ENCODE measurements around the gene ELMO2. TPM values are rescaled to one million over a fixed set of nuclear protein-coding genes. Genes with fewer than 3 reads are reported as not detected.

Gene ELMO2
- total RNA-seq, 3 donors from 2014 or later (not counting 1 experiment from before 2014, with no cell fraction given): 108 to 156 (median 142) TPM

- Mint-ChIP-seq H3K27ac (peak overlapping the region; percentile 97 to 98), H3K9me3 (no peaks in the 10 kb centered on the region), H3K4me3 (peak overlapping the region; percentile 93), H3K36me3 (no peaks in the 10 kb centered on the region), H3K4me1 (peaks cover 53 to 67% of the 10 kb centered on the region in 2 donors), H3K27me3 (ENCODE audit: low read depth in 2 of 2) (no peaks in the 10 kb centered on the region)
- H3K4me1 ChIP-seq (ENCODE audit: control insufficient read depth, insufficient read depth, low read length): peaks cover 50% of the 10 kb centered on the region
- no peaks in the 10 kb centered on the region for H3K9me3 ChIP-seq (ENCODE audit: control insufficient read depth, insufficient read depth, low read length)
- no peaks in the 10 kb centered on the region for H3K27me3 ChIP-seq (ENCODE audit: control insufficient read depth, insufficient read depth, low read length)
- H3K4me3 ChIP-seq (ENCODE audit: low read length): peak overlapping the region; percentile 78
- H3K36me3 ChIP-seq (ENCODE audit: control insufficient read depth, insufficient read depth, low read length): no peaks in the 10 kb centered on the region
- ATAC-seq (peak; percentile 41 to 43 (median 42)), DNase-seq (peak in 1 of 2 donors; percentile 87)
- no peak for TF ChIP-seq CTCF (IDR thresholded peaks at IDR 0.05)
- WGBS (ENCODE audit: insufficient coverage): 17% methylated on average over 26 of the region's 26 CpGs
- intact Hi-C loops (cut with micrococcal nuclease): loop anchor here (1.0 kb wide), 1 partner anchor 44 kb away; no protein-coding TSS in a partner anchor
- peak overlapping the region; percentile 87 for H3K27ac ChIP-seq (ENCODE audit: low read length)
Observed at GRCh38 chr20:46406986-46407670, 713 bp upstream of the ELMO2 start.

- H3K27me3 Mint-ChIP-seq (ENCODE audit: low read depth in 2 of 2): no peaks in the 10 kb centered on the region
- peaks cover 78 to 91% of the 10 kb centered on the region in 2 donors for H3K4me1 Mint-ChIP-seq
- no peak for ATAC-seq
- peak overlapping the region; percentile 95 to 98 for H3K27ac Mint-ChIP-seq
- intact Hi-C loops (cut with micrococcal nuclease): loop anchor here (5.0 kb wide), 1 partner anchor 315 kb away; the partner anchor contains the start of gene NCOA5
- Histone ChIP-seq H3K4me1 (ENCODE audit: control insufficient read depth, insufficient read depth, low read length) (peaks cover 79% of the 10 kb centered on the region), H3K27ac (ENCODE audit: low read length) (peak overlapping the region; percentile 75), H3K9me3 (ENCODE audit: control insufficient read depth, insufficient read depth, low read length) (no peaks in the 10 kb centered on the region), H3K27me3 (ENCODE audit: control insufficient read depth, insufficient read depth, low read length) (no peaks in the 10 kb centered on the region), H3K4me3 (ENCODE audit: low read length) (no peak overlapping the region), H3K36me3 (ENCODE audit: control insufficient read depth, insufficient read depth, low read length) (peaks cover 5% of the 10 kb centered on the region)
- H3K4me3 Mint-ChIP-seq: peak overlapping the region; percentile 87
- H3K36me3 Mint-ChIP-seq: no peaks in the 10 kb centered on the region
- TF ChIP-seq CTCF (IDR thresholded peaks at IDR 0.05): no peak
- no peaks in the 10 kb centered on the region for H3K9me3 Mint-ChIP-seq
- DNase-seq: no peak
- WGBS (ENCODE audit: insufficient coverage): 25% methylated on average over 1 of the region's 2 CpGs
Observed at GRCh38 chr20:46402331-46402811, 4.0 kb downstream of the ELMO2 start.

- no peaks in the 10 kb centered on the region for H3K9me3 Mint-ChIP-seq
- intact Hi-C loops (cut with micrococcal nuclease): loop anchor here (5.0 kb wide), 1 partner anchor 314 kb away; the partner anchor contains the start of gene NCOA5
Observed at GRCh38 chr20:46401478-46401860, 4.9 kb downstream of the ELMO2 start.

More at GRCh38 chr20:46401478-46401860, 4.9 kb downstream of the ELMO2 start:
- Histone ChIP-seq H3K4me1 (ENCODE audit: control insufficient read depth, insufficient read depth, low read length) (peaks cover 73% of the 10 kb centered on the region), H3K9me3 (ENCODE audit: control insufficient read depth, insufficient read depth, low read length) (no peaks in the 10 kb centered on the region), H3K4me3 (ENCODE audit: low read length) (no peak overlapping the region), H3K27ac (ENCODE audit: low read length) (peak overlapping the region; percentile 75), H3K27me3 (ENCODE audit: control insufficient read depth, insufficient read depth, low read length) (no peaks in the 10 kb centered on the region), H3K36me3 (ENCODE audit: control insufficient read depth, insufficient read depth, low read length) (peaks cover 9% of the 10 kb centered on the region)
- Mint-ChIP-seq H3K27ac (peak overlapping the region; percentile 95 to 98), H3K4me1 (peaks cover 75 to 91% of the 10 kb centered on the region in 2 donors), H3K27me3 (ENCODE audit: low read depth in 2 of 2) (no peaks in the 10 kb centered on the region), H3K36me3 (no peaks in the 10 kb centered on the region), H3K4me3 (peak overlapping the region; percentile 87)
- 4% methylated on average over 2 of the region's 2 CpGs for WGBS (ENCODE audit: insufficient coverage)
- no peak for TF ChIP-seq CTCF (IDR thresholded peaks at IDR 0.05)
- DNase-seq (no peak), ATAC-seq (peak in 2 of 3 donors; percentile 16 to 17)

Data from natural killer cell (primary cell).